Left colon (tissue), 2 donors: ENCODE results near the gene MINDY3. TPM values are rescaled to one million over a fixed set of nuclear protein-coding genes. Genes with fewer than 3 reads are reported as not detected.

Experiments used
- ATAC-seq: fragments of 200-7000 bp; cut with Tn5 transposase; one replicate; pipeline ENCODE4 v1.9.1; 2020; ENCODE audit warnings: mild to moderate bottlenecking, moderate library complexity
- DNase-seq, 2 donors: peaks; one replicate each; pipeline ENCODE4 v3.0.0-alpha.2; 2020
- intact Hi-C, 2 donors: fragments of 100-400 bp; cut with DNase I in 1 of 2; cut with micrococcal nuclease in 1 of 2; formaldehyde crosslinking; loops; one replicate each; pipeline versions ENCODE4 v1.11.2 to v1.14.0; 2022; cut with DNase I, micrococcal nuclease
- total RNA-seq, 2 donors: library from RNA; stranded (reverse); fragmentation: NEBNext Ultra II Directional; extraction: Animal tissue kit (Norgen Biotek cat#: 25700); gene quantifications; one replicate each; pipeline ENCODE4 v1.2.1, GENCODE V29; 2021
- donor health status: DM: no; HTN: no; CAD: no.
- donor health status: DM: yes; HTN: yes; CAD: no.

MINDY3 gene
- total RNA-seq, 2 donors from 2014 or later, result 26.4 to 29.7 TPM

GRCh38 chr10:15815242-15815885, 44.9 kb downstream of the MINDY3 start:
- ATAC-seq (peak; percentile 85), DNase-seq (no peak)
- intact Hi-C loops, result no loop called here

DNA sequence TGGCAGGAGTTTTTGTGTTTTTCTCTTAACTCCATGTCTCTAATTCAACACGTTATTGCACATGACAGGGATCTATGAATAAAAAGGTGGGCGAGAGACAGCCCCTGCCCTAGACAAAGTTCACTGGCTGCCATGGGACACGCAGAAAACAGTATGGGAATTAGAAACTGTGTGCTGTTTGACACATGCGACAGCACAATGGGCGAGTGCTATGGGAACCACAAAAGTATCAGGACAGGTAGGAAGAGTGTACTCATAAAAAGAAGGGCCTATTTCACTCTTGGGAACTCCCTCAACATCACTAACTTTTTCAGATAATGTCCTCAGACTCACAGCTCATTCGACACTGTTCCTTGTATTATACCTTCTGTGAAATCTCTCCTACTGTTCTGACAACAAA, 45.7 kb downstream of the MINDY3 start:
- ATAC-seq (peak; percentile 47), DNase-seq (no peak)
- intact Hi-C loops, result no loop called here

- intact Hi-C loops, result no loop called here
- no peak for DNase-seq
- ATAC-seq, result no peak
These were observed 46.9 kb downstream of the MINDY3 start for GRCh38 chr10:15813415-15813814.

DNA sequence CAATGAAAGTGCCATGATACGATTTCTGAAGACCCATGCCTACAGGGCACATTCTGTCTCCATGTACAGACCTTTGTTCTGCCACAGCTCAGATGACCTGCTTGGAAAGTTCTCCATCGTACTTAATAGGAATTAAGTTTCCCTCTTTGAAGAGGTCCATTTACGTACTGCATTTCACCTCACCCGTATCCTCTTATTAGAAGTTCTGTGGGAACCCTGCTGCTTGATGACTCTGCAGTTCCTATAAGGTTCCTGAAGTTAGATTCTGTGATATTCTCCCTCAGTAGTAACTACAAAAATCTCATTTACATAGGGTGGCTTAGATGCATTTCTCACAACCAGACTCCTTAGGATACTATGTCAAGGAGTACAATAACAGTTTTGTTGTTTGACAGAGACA, 50.9 kb downstream of the MINDY3 start:
- ATAC-seq, result no peak
- DNase-seq, result no peak
- intact Hi-C loops, result no loop called here

DNA sequence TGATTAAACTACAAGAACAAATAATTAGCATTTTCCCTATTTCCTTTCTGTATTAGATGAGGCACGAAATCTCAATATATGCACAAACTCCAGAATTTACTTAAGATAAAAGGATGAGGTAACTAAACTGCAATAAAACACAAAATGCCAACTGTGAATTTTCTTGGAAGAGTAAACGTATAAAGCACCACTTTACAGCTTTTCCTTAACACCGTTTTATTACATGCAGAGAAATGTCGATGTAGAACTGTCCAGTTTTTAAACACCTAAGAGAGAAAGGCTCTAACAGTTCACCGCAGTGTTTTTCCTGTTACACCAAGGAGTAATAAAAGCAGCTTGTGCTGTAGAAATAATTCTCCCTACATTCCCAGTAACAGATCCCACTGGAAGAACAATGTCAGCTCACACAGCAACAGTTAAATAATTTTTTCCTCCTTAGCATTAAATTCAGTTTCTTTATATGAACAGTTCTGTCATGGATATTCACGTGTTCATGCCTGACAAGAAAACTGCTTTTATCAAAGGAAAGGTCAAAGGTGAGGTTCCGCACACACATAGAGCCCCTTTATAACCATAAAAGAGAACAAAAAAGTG, 52.0 kb downstream of the MINDY3 start:
- DNase-seq (no peak), ATAC-seq (peak; percentile 95)
- intact Hi-C loops, result no loop called here

DNA sequence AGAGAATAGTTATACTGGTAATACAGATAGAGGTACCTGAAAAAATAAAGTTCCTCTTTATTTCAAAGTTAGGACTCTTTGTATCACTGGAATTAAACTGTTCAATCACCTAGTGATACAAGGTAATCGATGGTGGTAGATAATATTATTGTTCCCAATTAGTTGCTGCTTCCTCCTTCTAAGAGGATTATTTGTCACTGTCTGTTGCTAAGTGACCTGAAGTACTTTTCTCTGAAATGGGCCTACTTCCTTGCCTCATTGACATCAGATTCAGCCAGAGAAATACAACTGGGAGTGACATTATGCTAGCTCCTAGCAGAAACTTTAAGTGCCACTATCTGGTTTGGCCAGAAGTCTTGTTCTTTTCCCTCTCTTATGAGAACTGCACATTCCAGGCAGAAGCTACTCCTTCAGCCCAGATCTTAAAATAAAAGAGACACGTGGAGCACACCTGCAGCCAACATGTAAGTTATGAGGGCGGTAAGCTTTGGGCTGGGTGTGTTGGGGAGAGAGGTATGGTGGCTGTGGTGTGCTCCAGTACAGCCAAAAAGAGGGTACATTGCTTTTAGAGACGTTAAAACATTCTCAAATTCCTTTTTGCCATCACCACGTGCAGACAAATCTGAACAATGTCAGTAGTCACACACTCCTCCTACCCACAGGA, 54.8 kb downstream of the MINDY3 start:
- DNase-seq (no peak), ATAC-seq (no peak)
- intact Hi-C loops, result no loop called here

- no peak for ATAC-seq
- intact Hi-C loops, result no loop called here
- DNase-seq, result no peak
These were observed 56.2 kb downstream of the MINDY3 start for GRCh38 chr10:15804109-15804508.

DNA sequence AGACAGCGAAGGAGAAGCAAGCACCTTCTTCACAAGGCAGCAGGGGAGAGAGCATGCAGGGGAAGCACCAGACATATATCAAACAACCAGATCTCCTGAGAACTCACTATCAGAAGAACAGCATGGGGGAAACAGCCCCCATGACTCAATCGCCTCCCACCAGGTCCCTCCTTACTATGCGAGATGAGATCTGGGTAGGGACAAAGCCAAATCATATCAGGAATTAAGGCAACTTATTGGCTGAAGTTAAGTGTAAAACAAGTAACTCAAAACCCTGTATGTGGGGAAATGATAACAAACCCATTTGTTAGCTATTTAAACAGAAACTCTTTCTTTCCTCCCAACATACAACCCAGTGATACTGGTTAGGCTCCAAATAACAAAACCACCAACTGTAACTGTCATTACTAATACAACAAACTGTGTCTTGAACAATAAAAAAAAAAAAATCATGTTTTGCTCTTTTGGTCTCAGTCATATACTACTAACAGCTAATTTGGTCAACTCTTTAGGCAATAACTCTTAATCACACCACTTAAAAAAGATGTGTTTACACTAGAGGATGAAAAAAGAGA, 57.8 kb downstream of the MINDY3 start:
- DNase-seq, result no peak
- ATAC-seq, result no peak
- intact Hi-C loops, result no loop called here

DNA sequence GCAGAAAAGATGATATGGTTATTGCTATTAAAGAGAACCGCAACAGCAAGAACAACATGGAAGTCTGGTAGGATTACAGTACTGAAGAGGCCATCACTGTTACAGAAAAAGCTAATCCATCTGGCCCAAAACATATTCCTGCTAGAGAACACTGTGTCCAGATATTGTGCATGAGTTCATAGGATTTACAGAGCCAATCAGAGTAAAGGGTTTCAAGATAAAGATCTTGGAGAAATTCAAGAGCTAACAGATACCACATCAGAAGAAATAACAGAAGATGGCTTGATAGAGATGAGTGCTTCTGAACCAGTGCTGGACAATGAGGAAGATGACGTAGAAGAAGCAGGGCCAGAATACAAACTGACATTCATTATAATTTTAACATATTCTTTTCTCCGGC, 58.7 kb downstream of the MINDY3 start:
- no peak for DNase-seq
- no peak for ATAC-seq
- intact Hi-C loops, result no loop called here

- DNase-seq (no peak), ATAC-seq (no peak)
- intact Hi-C loops, result no loop called here
These were observed 59.2 kb downstream of the MINDY3 start for GRCh38 chr10:15801147-15801546.

GRCh38 chr10:15797346-15797745, 63.0 kb downstream of the MINDY3 start:
- no peak for DNase-seq
- intact Hi-C loops, result no loop called here

DNA sequence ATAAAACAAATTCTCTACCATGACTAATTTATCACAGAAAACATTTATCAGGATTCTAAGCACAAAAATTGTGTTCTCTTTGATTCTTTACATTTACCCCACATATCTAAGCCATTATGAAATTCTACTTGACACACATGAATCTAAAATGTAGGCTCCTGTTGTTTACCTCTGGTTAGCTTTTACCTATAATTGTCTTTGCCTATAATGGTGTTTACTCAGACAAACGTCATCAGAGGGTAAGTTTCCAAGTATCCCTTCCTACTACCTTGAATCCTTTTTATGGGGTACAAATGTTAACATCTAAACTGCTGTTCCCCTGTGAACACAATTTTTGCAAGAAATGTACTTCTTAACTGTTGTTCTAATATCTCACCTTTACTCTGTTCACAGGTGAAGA, 63.5 kb downstream of the MINDY3 start:
- intact Hi-C loops, result no loop called here
- DNase-seq (no peak), ATAC-seq (peak; percentile 83)

More at GRCh38 chr10:15797346-15797745, 63.0 kb downstream of the MINDY3 start:
- ATAC-seq, result peak; percentile 39

DNA sequence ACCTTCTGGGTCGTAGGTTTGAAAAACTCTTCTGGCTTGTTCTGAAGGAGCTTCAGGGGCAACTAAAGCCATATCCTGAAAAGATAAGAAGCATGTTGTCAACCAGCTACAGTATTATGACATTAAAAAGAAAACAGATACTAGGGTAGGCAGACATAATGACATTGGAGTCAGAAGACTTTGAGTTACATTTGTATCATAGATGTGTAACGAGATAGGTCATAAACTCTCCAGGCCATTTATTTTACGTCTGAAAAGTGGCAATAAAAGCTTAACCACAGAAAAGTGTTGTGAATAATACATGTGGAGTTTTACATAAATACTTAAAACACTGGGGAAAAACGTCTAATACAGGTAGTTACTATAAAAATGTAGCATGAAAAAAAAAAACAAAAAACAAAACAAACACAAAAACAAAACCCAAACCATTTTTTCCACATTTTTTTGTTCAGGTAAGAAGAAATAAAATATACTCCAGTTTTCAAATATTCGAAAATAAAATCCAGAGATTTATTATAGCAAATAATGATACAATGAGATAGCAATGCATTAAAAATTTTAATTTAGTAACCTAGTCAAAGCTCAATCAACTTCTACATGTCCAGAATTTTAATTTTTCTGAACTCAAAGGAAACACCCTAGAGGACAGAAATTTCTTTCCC, 64.1 kb downstream of the MINDY3 start:
- peak; percentile 80 for ATAC-seq
- DNase-seq, result no peak
- intact Hi-C loops, result no loop called here

GRCh38 chr10:15795036-15795792, 65.1 kb downstream of the MINDY3 start:
- ATAC-seq, result no peak
- DNase-seq, result no peak
- intact Hi-C loops, result no loop called here

DNA sequence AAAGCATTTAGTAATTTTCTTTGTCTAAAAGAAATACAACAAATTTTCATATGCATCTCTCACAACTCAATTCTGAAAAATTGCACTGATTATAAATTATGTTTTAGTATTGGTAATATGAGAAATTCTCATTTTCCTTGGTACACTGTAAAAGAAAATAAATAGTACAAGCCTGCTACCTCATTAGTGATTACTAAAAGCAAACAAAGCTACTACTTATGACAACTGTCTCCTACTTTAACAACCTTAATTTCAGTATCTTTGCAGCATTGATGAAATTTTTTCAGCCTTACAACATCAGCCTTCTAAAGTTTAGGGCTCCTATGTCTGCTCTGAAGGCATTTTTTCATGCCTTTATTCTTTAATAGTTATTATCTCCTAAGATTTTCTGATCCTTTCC, 65.7 kb downstream of the MINDY3 start:
- ATAC-seq (no peak), DNase-seq (no peak)
- intact Hi-C loops, result no loop called here

- DNase-seq (no peak), ATAC-seq (no peak)
- intact Hi-C loops, result no loop called here
These were observed 66.6 kb downstream of the MINDY3 start for GRCh38 chr10:15793664-15794063.

- intact Hi-C loops, result no loop called here
- DNase-seq (no peak), ATAC-seq (no peak)
These were observed 67.5 kb downstream of the MINDY3 start for GRCh38 chr10:15792777-15793176.

DNA sequence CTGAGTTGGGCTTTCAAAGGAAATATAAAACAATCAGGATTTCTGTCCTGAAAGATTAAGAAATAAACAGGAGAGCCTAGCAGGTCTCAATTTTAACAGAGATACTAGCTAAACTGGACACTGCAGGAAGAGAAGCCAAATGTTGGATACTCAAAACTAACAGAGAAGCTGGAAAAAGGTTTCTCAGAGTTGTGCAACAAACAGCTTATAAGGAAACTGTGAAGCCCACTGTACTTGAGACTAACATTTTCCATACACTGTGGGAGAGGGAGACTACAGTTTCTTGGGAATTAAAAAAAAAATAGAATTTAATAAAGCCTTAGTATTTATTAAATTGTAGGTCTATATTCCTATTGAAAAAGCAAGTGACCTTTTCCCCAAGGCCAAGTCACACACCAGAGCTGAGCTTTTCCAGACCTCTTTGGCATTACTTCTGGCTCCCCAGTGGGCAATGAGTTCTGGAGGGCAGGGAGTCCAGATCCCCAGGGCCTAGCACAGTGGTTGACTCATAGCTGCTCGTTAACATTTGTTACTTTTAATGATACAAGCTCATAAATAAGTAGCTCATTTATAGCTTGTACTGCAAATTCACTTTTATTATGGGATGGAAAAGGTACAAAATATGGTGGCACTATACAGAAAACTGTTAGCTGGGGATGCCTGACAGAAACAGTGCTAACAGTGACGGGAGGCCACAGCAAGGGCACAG, 68.3 kb downstream of the MINDY3 start:
- ATAC-seq (no peak), DNase-seq (no peak)
- intact Hi-C loops, result no loop called here
